GM21515 (cell line): Measurements from ENCODE around the gene EIF4E1B.

Experiments used
- ATAC-seq: cut with Tn5 transposase; IDR thresholded peaks from one replicate; pipeline ENCODE4 v1.9.1; 2021; ENCODE audit not compliant: unreplicated experiment

The EIF4E1B gene

GRCh38 chr5:176625966-176626875 lies 4.3 kb upstream of the EIF4E1B start:
- ATAC-seq: no peak

GRCh38 chr5:176626876-176627236 lies 3.6 kb upstream of the EIF4E1B start:
- no peak for ATAC-seq

- no peak for ATAC-seq
Observed at GRCh38 chr5:176627582-176627981, 2.9 kb upstream of the EIF4E1B start.

GRCh38 chr5:176628406-176629228 lies 1.9 kb upstream of the EIF4E1B start:
- no peak for ATAC-seq

GRCh38 chr5:176629317-176629852 lies 1.1 kb upstream of the EIF4E1B start:
- no peak for ATAC-seq

GRCh38 chr5:176630681-176631222 lies 277 bp downstream of the EIF4E1B start:
- no peak for ATAC-seq

GRCh38 chr5:176631383-176632200 lies 1.1 kb downstream of the EIF4E1B start:
- no peak for ATAC-seq

- no peak for ATAC-seq
Observed at GRCh38 chr5:176632745-176633144, 2.3 kb downstream of the EIF4E1B start.

GRCh38 chr5:176633598-176633997 lies 3.1 kb downstream of the EIF4E1B start:
- no peak for ATAC-seq

- ATAC-seq: no peak
Observed at GRCh38 chr5:176636426-176636825, 6.0 kb downstream of the EIF4E1B start.

GRCh38 chr5:176637556-176637955 lies 7.1 kb downstream of the EIF4E1B start:
- no peak for ATAC-seq

- ATAC-seq: no peak
Observed at GRCh38 chr5:176638437-176638836, 8.0 kb downstream of the EIF4E1B start.

GRCh38 chr5:176639208-176639607 lies 8.7 kb downstream of the EIF4E1B start:
- no peak for ATAC-seq

- no peak for ATAC-seq
Observed at GRCh38 chr5:176639981-176640380, 9.5 kb downstream of the EIF4E1B start.

- ATAC-seq: no peak
Observed at GRCh38 chr5:176640616-176641015, 10.1 kb downstream of the EIF4E1B start.

GRCh38 chr5:176642675-176643490 lies 12.4 kb downstream of the EIF4E1B start:
- no peak for ATAC-seq

- no peak for ATAC-seq
Observed at GRCh38 chr5:176643491-176644219, 13.2 kb downstream of the EIF4E1B start.

- ATAC-seq: no peak
Observed at GRCh38 chr5:176644294-176644693, 13.8 kb downstream of the EIF4E1B start.
